PFSK-1 (cell line): ENCODE measurements around the gene NRDE2.

ENCODE experiments used
- FOXP2 ChIP-seq: optimal IDR thresholded peaks from 2 replicates; pipeline ENCODE3; 2011; ENCODE audit warnings: borderline replicate concordance, control low read depth, inconsistent platforms; ENCODE audit not compliant: insufficient read depth; ENCODE audit errors: extremely low read length, extremely low read depth
- POLR2AphosphoS5 ChIP-seq: IDR thresholded peaks from 2 replicates; pipeline ENCODE4 v1.6.1; 2012; ENCODE audit warnings: low read depth, mild to moderate bottlenecking, control low read depth, low read length, moderate library complexity
- SIN3A ChIP-seq: IDR thresholded peaks from 2 replicates; pipeline ENCODE4 v1.6.1; 2012; ENCODE audit warnings: mild to moderate bottlenecking, low read length, moderate library complexity, borderline replicate concordance; ENCODE audit not compliant: insufficient read depth
- TAF1 ChIP-seq: IDR thresholded peaks from 2 replicates; pipeline ENCODE4 v1.6.1; 2012; ENCODE audit warnings: low read length, control low read depth, borderline replicate concordance; ENCODE audit not compliant: insufficient read depth
- TF ChIP-seq, protein P1 (sequence below), 2 experiments: IDR thresholded peaks; 2 replicates each; pipeline versions ENCODE4 v1.6.1 to v1.8.0; 2011 to 2012; ENCODE audit warnings: low read depth in 2 of 2, low read length in 2 of 2, control low read depth in 1 of 2, inconsistent platforms in 1 of 2, mild to moderate bottlenecking in 1 of 2, moderate library complexity in 1 of 2; ENCODE audit not compliant: insufficient read depth in 1 of 2

Gene NRDE2

DNA sequence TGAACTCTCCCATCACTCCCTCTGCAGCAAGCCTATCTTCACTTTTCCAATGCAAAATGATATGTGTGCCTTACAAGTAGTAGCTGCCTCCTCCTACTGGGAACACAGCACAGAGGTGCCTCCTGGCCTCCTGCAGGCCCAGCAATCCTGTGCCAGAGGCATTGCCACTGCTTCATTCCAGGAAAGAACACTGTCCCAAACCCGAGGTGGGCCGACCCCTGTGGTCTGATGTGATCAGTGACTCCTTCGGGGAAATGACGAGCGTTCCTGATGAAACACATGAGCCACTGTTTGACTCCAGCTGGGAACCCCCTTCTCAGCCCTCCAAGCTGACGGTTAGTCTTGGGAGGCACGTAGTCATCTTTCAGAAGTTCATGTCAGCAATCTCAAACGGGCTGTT is 55.9 kb downstream of the NRDE2 start:
- TF ChIP-seq TAF1 = no peak
- TF ChIP-seq SIN3A = no peak
- TF ChIP-seq FOXP2 = no peak
- no peak for TF ChIP-seq POLR2AphosphoS5
- TF ChIP-seq, protein P1, sequence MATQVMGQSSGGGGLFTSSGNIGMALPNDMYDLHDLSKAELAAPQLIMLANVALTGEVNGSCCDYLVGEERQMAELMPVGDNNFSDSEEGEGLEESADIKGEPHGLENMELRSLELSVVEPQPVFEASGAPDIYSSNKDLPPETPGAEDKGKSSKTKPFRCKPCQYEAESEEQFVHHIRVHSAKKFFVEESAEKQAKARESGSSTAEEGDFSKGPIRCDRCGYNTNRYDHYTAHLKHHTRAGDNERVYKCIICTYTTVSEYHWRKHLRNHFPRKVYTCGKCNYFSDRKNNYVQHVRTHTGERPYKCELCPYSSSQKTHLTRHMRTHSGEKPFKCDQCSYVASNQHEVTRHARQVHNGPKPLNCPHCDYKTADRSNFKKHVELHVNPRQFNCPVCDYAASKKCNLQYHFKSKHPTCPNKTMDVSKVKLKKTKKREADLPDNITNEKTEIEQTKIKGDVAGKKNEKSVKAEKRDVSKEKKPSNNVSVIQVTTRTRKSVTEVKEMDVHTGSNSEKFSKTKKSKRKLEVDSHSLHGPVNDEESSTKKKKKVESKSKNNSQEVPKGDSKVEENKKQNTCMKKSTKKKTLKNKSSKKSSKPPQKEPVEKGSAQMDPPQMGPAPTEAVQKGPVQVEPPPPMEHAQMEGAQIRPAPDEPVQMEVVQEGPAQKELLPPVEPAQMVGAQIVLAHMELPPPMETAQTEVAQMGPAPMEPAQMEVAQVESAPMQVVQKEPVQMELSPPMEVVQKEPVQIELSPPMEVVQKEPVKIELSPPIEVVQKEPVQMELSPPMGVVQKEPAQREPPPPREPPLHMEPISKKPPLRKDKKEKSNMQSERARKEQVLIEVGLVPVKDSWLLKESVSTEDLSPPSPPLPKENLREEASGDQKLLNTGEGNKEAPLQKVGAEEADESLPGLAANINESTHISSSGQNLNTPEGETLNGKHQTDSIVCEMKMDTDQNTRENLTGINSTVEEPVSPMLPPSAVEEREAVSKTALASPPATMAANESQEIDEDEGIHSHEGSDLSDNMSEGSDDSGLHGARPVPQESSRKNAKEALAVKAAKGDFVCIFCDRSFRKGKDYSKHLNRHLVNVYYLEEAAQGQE (IDR thresholded peaks at IDR 0.05; ENCODE audit: insufficient read depth in 1 of 2, low read depth in 2 of 2, low read length in 2 of 2) = no peak

DNA sequence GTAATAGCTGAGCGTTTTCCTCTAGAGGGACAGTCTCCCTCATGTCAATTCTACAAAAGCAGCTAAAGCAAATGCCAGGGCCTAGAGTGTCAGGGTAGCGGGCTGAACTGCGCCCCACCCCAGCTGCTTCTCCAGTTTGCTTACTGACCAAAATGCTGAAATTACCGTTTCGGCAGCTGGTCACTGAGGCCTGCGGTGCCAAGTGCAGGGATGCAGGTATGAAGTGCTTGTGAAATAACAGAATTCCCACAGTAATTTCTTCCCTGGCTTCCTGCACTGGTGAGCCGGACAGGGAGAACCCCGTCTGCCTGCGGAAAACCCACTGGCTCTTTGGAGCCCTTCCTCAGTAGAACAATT is 56.3 kb downstream of the NRDE2 start:
- TF ChIP-seq SIN3A (no peak), POLR2AphosphoS5 (no peak), FOXP2 (no peak), TAF1 (no peak)
- TF ChIP-seq, protein P1 (IDR thresholded peaks at IDR 0.05; ENCODE audit: insufficient read depth in 1 of 2, low read depth in 2 of 2, low read length in 2 of 2) = no peak

DNA sequence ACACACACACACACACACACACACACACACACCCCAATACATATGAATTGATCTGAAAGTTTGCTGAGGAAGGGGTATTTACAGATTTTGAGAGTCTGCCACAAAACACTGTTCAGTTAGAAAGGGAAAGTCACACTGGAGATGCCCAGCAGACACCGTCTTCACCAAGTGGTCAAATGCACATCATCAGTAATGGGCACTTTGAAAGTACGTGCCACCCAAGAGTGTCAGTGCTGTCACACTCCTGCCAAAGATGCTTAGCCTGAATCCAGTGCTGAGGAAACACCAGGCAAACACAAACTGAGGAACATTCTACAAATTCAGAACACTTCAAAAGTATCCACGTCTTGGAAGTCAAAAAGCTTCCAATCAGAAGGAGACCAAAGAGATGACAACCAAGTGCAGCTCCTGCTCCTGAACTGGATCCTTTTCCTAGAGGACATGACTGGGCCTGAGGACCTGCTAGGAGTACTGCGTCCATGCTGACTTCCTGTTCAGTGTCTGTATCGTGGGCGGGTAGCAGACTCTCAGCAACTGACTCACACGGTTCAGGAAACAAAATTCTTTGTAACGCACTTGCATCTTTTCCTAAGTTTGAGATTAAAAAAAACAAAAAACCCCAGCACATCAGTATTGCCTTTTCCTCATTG is 56.8 kb downstream of the NRDE2 start:
- no peak for TF ChIP-seq SIN3A
- TF ChIP-seq FOXP2 = no peak
- TF ChIP-seq, protein P1 (IDR thresholded peaks at IDR 0.05; ENCODE audit: insufficient read depth in 1 of 2, low read depth in 2 of 2, low read length in 2 of 2) = no peak
- no peak for TF ChIP-seq POLR2AphosphoS5
- no peak for TF ChIP-seq TAF1

DNA sequence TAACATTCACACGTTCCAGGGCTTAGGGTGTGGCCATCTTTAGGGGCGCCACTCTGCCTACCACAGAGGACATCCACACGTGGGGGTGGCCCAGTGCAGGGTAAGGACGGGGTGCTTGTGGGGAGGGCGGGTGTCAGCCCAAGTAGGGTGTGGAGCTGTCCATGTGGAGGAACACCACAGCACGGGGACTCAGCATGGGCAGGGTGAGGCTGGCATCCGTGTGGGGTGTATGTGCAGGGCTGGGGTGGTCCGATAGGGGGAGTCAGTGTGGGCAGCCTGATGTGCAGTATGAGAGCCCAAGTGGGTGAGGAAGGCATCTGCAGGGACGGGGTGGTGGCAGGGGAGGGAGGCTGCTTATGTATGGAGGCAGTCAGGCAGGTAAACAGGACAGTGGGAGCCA is 57.7 kb downstream of the NRDE2 start:
- TF ChIP-seq FOXP2 = no peak
- no peak for TF ChIP-seq SIN3A

DNA sequence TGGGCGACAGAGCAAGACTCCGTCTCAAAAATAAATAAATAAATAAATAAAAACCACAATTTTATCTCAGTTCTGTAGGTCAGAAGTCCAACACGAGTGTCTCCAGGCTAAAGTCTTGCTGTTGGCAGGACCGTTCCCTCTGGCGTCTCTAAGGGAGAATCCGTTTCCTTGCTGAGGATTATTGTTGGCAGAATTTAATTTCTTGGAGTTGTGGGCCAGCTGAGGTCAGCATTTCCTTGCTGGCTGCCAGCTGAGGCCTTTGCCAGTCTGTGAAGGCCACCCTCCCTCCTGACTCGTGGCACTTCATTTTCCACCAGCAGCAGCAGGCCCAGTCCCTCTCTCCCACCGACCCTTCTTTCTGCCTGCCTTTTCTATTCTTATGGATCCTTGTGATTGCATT is 58.2 kb downstream of the NRDE2 start:
- TF ChIP-seq, protein P1 (IDR thresholded peaks at IDR 0.05; ENCODE audit: insufficient read depth in 1 of 2, low read depth in 2 of 2, low read length in 2 of 2) = no peak
- TF ChIP-seq SIN3A = no peak
- TF ChIP-seq FOXP2 = no peak
- no peak for TF ChIP-seq TAF1
- TF ChIP-seq POLR2AphosphoS5 = no peak

DNA sequence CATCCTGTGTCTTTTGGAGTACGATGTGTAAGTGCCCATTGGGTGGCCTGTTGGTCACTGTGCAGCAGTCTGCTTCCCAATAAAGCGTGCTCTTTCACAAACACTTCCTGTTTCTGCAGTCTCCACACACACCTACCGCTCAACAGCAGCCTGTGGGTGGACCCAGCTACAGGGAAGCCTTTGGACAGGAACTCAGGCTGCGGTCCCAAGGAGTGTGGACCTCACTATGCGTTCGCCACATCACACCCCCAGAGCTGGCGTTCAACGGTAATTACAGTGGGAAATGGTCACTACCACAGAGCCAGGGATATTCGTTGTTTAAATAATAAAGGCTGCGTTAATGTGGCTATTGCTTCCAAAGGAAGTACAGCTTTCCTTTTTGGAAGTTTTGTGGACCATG is 59.2 kb downstream of the NRDE2 start:
- no peak for TF ChIP-seq POLR2AphosphoS5
- TF ChIP-seq TAF1 = no peak
- TF ChIP-seq SIN3A = no peak
- no peak for TF ChIP-seq FOXP2

DNA sequence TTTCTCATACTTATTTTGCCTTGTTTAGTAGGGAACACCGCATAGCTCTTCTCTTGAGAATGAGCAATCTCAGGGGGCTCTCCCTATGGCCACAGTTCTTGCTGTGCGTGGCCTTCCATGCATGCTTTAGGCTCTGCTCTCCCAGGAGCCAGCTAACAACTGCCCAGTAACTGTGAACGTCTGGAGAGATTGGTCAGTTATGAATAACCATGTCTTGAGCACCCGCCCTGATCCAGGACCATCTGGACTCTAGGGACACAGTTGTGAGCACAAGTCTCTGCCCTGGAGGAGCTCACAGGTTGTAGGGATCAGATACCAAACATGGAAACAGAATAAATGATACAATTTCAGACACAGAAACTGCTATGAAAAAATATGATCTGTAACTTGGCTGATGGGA is 63.3 kb downstream of the NRDE2 start:
- TF ChIP-seq TAF1 = no peak
- TF ChIP-seq POLR2AphosphoS5 = no peak
- no peak for TF ChIP-seq FOXP2
- TF ChIP-seq SIN3A = no peak
- TF ChIP-seq, protein P1 (IDR thresholded peaks at IDR 0.05; ENCODE audit: insufficient read depth in 1 of 2, low read depth in 2 of 2, low read length in 2 of 2) = no peak
